Skeletal muscle cell (primary cell): ENCODE data around the gene TIPRL.

ENCODE experiments used
- DNase-seq: peaks from one replicate; pipeline ENCODE4 v3.0.0-alpha.2; 2010; ENCODE audit warnings: low read depth
- H3K4me3 ChIP-seq: 2 replicates; pipeline ENCODE4 v1.5.1; 2011; ENCODE audit warnings: low read depth, mild to moderate bottlenecking, control low read depth, low read length, moderate library complexity

Gene TIPRL

GRCh38 chr1:168236836-168237611 is 58.3 kb downstream of the TIPRL start:
- no peak overlapping the region for H3K4me3 ChIP-seq
- DNase-seq, result no peak

DNA sequence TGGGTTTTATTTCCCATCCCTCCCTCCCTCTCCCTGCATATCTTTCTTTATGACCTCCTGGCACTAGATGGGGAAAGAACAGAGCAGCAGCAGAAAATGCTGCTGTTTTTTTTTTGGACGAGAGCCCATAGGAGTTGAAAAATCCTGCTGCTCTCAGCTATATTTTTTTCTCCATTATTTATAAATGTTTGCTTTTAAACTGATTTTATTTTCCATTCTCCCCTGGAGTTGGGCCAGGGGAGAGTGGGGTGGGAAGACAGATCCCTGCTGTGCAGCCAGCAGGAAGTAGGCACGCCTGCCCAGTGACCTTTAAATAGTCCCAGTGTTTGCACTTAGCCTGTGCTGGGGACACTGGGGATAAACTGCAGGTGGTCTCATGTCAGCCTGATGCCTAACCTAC is 64.4 kb downstream of the TIPRL start:
- DNase-seq, result no peak
- no peak overlapping the region for H3K4me3 ChIP-seq

- no peak overlapping the region for H3K4me3 ChIP-seq
- DNase-seq, result no peak
Measured at GRCh38 chr1:168243636-168244212, 65.0 kb downstream of the TIPRL start.

GRCh38 chr1:168245042-168245441 is 66.3 kb downstream of the TIPRL start:
- no peak for DNase-seq
- no peak overlapping the region for H3K4me3 ChIP-seq

DNA sequence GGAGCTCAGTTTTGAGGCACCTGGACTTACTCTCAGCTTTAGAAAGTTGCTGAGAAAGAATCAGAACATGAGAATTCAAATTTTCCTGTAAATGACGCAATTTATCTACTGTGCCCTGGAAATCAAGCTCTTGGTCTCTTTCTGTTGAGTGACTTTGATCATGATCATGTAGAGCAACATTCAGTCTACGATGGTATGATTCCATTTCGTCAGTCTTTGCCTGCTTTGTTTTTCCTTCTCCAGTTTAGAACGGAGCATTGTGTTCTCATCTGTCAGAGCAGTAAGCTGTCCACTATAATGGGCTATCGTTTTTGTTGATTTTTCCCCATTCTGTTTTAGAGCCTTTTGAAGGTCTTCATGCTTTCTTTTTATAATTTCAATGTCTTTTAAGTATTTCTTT is 67.7 kb downstream of the TIPRL start:
- DNase-seq, result no peak

More for the DNA sequence above, 67.7 kb downstream of the TIPRL start:
- no peak overlapping the region for H3K4me3 ChIP-seq
